Activated naive CD4-positive, alpha-beta T cell treated with anti-CD3 and anti-CD28 coated beads, Interleukin-2, amount 10 ng/mL, durations not matched to agents 7 days and 5 days (primary cell): Measurements from ENCODE around the gene RASGRF2.
A peak's percentile ranks its signal among the peaks of the same experiment; 100 is the strongest.

ENCODE experiments used
- CTCF ChIA-PET: fragments of 350-600 bp; sonication (Branson Sonifier 250); formaldehyde crosslinking; loops from one replicate; lab custom pipeline; 2021; ENCODE audit warnings: antibody characterized with exemption; lab: Charles Lee
- DNase-seq: peaks from one replicate; pipeline ENCODE4 v3.0.0-alpha.2; 2020
- H3K27ac Mint-ChIP-seq: one replicate; pipeline ENCODE4 v1.8.0; 2021; ENCODE audit warnings: mild to moderate bottlenecking, moderate library complexity, mixed read lengths
- H3K27me3 Mint-ChIP-seq: one replicate; pipeline ENCODE4 v1.8.0; 2021; ENCODE audit warnings: mild to moderate bottlenecking, mixed read lengths
- H3K36me3 Mint-ChIP-seq: one replicate; pipeline ENCODE4 v1.8.0; 2021; ENCODE audit warnings: mixed read lengths
- H3K4me1 Mint-ChIP-seq: one replicate; pipeline ENCODE4 v1.8.0; 2021; ENCODE audit warnings: mixed read lengths
- H3K4me3 Mint-ChIP-seq: one replicate; pipeline ENCODE4 v1.8.0; 2021; ENCODE audit warnings: mild to moderate bottlenecking, moderate library complexity, mixed read lengths
- H3K9me3 Mint-ChIP-seq: one replicate; pipeline ENCODE4 v1.8.0; 2021; ENCODE audit warnings: mixed read lengths

RASGRF2 gene

GRCh38 chr5:81165493-81166119 is 205.4 kb downstream of the RASGRF2 start:
- Mint-ChIP-seq H3K9me3 (no peaks in the 10 kb centered on the region), H3K27ac (no peak overlapping the region), H3K27me3 (no peaks in the 10 kb centered on the region), H3K4me3 (no peak overlapping the region), H3K36me3 (no peaks in the 10 kb centered on the region), H3K4me1 (peaks cover 3% of the 10 kb centered on the region)
- DNase-seq, result peak; percentile 81
- CTCF ChIA-PET, result interaction anchor here (0.5 to 5.3 kb wide), 18 partner anchors 8 to 1076 kb away, joined by 3 to 30 read pairs (median 4); no protein-coding TSS in a partner anchor

GRCh38 chr5:81166430-81166829 is 206.3 kb downstream of the RASGRF2 start:
- H3K4me1 Mint-ChIP-seq, result peaks cover 3% of the 10 kb centered on the region
- no peak overlapping the region for H3K4me3 Mint-ChIP-seq
- no peaks in the 10 kb centered on the region for H3K9me3 Mint-ChIP-seq
- H3K27ac Mint-ChIP-seq, result no peak overlapping the region
- H3K36me3 Mint-ChIP-seq, result no peaks in the 10 kb centered on the region
- no peak for DNase-seq
- CTCF ChIA-PET, result interaction anchor here (0.8 to 5.3 kb wide), 11 partner anchors 9 to 1077 kb away, joined by 3 to 30 read pairs (median 4); no protein-coding TSS in a partner anchor
- no peaks in the 10 kb centered on the region for H3K27me3 Mint-ChIP-seq

GRCh38 chr5:81167078-81167477 is 206.9 kb downstream of the RASGRF2 start:
- DNase-seq, result no peak
- Mint-ChIP-seq H3K9me3 (no peaks in the 10 kb centered on the region), H3K4me3 (no peak overlapping the region), H3K27ac (no peak overlapping the region), H3K36me3 (no peaks in the 10 kb centered on the region), H3K4me1 (peaks cover 3% of the 10 kb centered on the region), H3K27me3 (no peaks in the 10 kb centered on the region)
- CTCF ChIA-PET, result interaction anchor here (1.2 to 5.3 kb wide), 5 partner anchors 9 to 480 kb away, joined by 3 to 30 read pairs (median 5); no protein-coding TSS in a partner anchor

GRCh38 chr5:81167544-81167943 is 207.4 kb downstream of the RASGRF2 start:
- no peak overlapping the region for H3K4me3 Mint-ChIP-seq
- H3K27ac Mint-ChIP-seq, result no peak overlapping the region
- H3K27me3 Mint-ChIP-seq, result no peaks in the 10 kb centered on the region
- DNase-seq, result no peak
- peaks cover 3% of the 10 kb centered on the region for H3K4me1 Mint-ChIP-seq
- CTCF ChIA-PET, result interaction anchor here (1.2 to 5.3 kb wide), 5 partner anchors 9 to 481 kb away, joined by 3 to 30 read pairs (median 5); no protein-coding TSS in a partner anchor
- no peaks in the 10 kb centered on the region for H3K9me3 Mint-ChIP-seq
- H3K36me3 Mint-ChIP-seq, result no peaks in the 10 kb centered on the region

- DNase-seq, result no peak
- Mint-ChIP-seq H3K27ac (no peak overlapping the region), H3K4me1 (peaks cover 3% of the 10 kb centered on the region), H3K27me3 (no peaks in the 10 kb centered on the region), H3K36me3 (no peaks in the 10 kb centered on the region), H3K4me3 (no peak overlapping the region), H3K9me3 (no peaks in the 10 kb centered on the region)
- CTCF ChIA-PET, result no interaction called here
Measured at GRCh38 chr5:81169924-81170323, 209.8 kb downstream of the RASGRF2 start.

GRCh38 chr5:81171769-81172168 is 211.6 kb downstream of the RASGRF2 start:
- Mint-ChIP-seq H3K4me3 (no peak overlapping the region), H3K27ac (no peak overlapping the region), H3K9me3 (no peaks in the 10 kb centered on the region), H3K36me3 (no peaks in the 10 kb centered on the region), H3K27me3 (no peaks in the 10 kb centered on the region), H3K4me1 (peaks cover 3% of the 10 kb centered on the region)
- CTCF ChIA-PET, result no interaction called here
- no peak for DNase-seq

GRCh38 chr5:81172710-81173109 is 212.5 kb downstream of the RASGRF2 start:
- H3K9me3 Mint-ChIP-seq, result no peaks in the 10 kb centered on the region
- no peaks in the 10 kb centered on the region for H3K36me3 Mint-ChIP-seq
- H3K27ac Mint-ChIP-seq, result no peak overlapping the region
- no peak for DNase-seq
- no peaks in the 10 kb centered on the region for H3K27me3 Mint-ChIP-seq
- H3K4me1 Mint-ChIP-seq, result peaks cover 3% of the 10 kb centered on the region
- no peak overlapping the region for H3K4me3 Mint-ChIP-seq
- CTCF ChIA-PET, result interaction anchor here (0.9 kb wide), 1 partner anchor 485 kb away, joined by 3 read pairs; no protein-coding TSS in a partner anchor

GRCh38 chr5:81177061-81177460 is 216.9 kb downstream of the RASGRF2 start:
- no peaks in the 10 kb centered on the region for H3K36me3 Mint-ChIP-seq
- no peak overlapping the region for H3K4me3 Mint-ChIP-seq
- H3K9me3 Mint-ChIP-seq, result no peaks in the 10 kb centered on the region
- DNase-seq, result no peak
- H3K27ac Mint-ChIP-seq, result no peak overlapping the region
- H3K27me3 Mint-ChIP-seq, result no peaks in the 10 kb centered on the region
- CTCF ChIA-PET, result interaction anchor here (1.5 to 1.9 kb wide), 2 partner anchors 10 to 18 kb away, joined by 3 to 5 read pairs; no protein-coding TSS in a partner anchor
- H3K4me1 Mint-ChIP-seq, result no peaks in the 10 kb centered on the region

- no peaks in the 10 kb centered on the region for H3K9me3 Mint-ChIP-seq
- H3K27ac Mint-ChIP-seq, result no peak overlapping the region
- peaks cover 14% of the 10 kb centered on the region for H3K4me1 Mint-ChIP-seq
- H3K4me3 Mint-ChIP-seq, result no peak overlapping the region
- no peaks in the 10 kb centered on the region for H3K27me3 Mint-ChIP-seq
- H3K36me3 Mint-ChIP-seq, result no peaks in the 10 kb centered on the region
- CTCF ChIA-PET, result no interaction called here
- DNase-seq, result no peak
Measured at GRCh38 chr5:81179959-81180358, 219.8 kb downstream of the RASGRF2 start.

GRCh38 chr5:81180780-81181460 is 220.8 kb downstream of the RASGRF2 start:
- Mint-ChIP-seq H3K27me3 (no peaks in the 10 kb centered on the region), H3K27ac (no peak overlapping the region), H3K9me3 (no peaks in the 10 kb centered on the region), H3K4me3 (no peak overlapping the region), H3K4me1 (peaks cover 14% of the 10 kb centered on the region), H3K36me3 (no peaks in the 10 kb centered on the region)
- CTCF ChIA-PET, result interaction anchor here (0.8 kb wide), 1 partner anchor 119 kb away, joined by 3 read pairs; no protein-coding TSS in a partner anchor
- DNase-seq, result no peak

- Mint-ChIP-seq H3K4me1 (peaks cover 14% of the 10 kb centered on the region), H3K27ac (no peak overlapping the region)
Measured at GRCh38 chr5:81181576-81182316, 221.6 kb downstream of the RASGRF2 start.

GRCh38 chr5:81182396-81183390 is 222.5 kb downstream of the RASGRF2 start:
- CTCF ChIA-PET, result interaction anchor here (1.0 to 2.1 kb wide), 4 partner anchors 12 to 262 kb away, joined by 3 to 10 read pairs (median 4); no protein-coding TSS in a partner anchor
- no peaks in the 10 kb centered on the region for H3K9me3 Mint-ChIP-seq
- H3K36me3 Mint-ChIP-seq, result no peaks in the 10 kb centered on the region
- H3K27ac Mint-ChIP-seq, result no peak overlapping the region
- DNase-seq, result no peak
- no peak overlapping the region for H3K4me3 Mint-ChIP-seq
- peaks cover 17% of the 10 kb centered on the region for H3K4me1 Mint-ChIP-seq
- no peaks in the 10 kb centered on the region for H3K27me3 Mint-ChIP-seq

More at GRCh38 chr5:81181576-81182316, 221.6 kb downstream of the RASGRF2 start:
- Mint-ChIP-seq H3K9me3 (no peaks in the 10 kb centered on the region), H3K27me3 (no peaks in the 10 kb centered on the region), H3K4me3 (no peak overlapping the region), H3K36me3 (no peaks in the 10 kb centered on the region)
- no peak for DNase-seq
- CTCF ChIA-PET, result interaction anchor here (0.8 to 2.1 kb wide), 3 partner anchors 13 to 121 kb away, joined by 3 to 10 read pairs (median 4); no protein-coding TSS in a partner anchor
